Skeletal muscle satellite cell (primary cell): ENCODE measurements around the gene RPH3AL.
A peak's percentile ranks its signal among the peaks of the same experiment; 100 is the strongest.

Experiments
- H3K27me3 ChIP-seq: 2 replicates; pipeline ENCODE4 v1.7.0; 2013; ENCODE audit warnings: low read length; ENCODE audit not compliant: control insufficient read depth, insufficient read depth
- H3K36me3 ChIP-seq: 2 replicates; pipeline ENCODE4 v1.7.0; 2013; ENCODE audit warnings: mild to moderate bottlenecking, control low read depth, low read length; ENCODE audit not compliant: insufficient read depth
- H3K4me1 ChIP-seq: 2 replicates; pipeline ENCODE4 v1.7.0; 2013; ENCODE audit warnings: low read length; ENCODE audit not compliant: control insufficient read depth, insufficient read depth
- H3K4me2 ChIP-seq: 2 replicates; pipeline ENCODE4 v1.7.0; 2013; ENCODE audit warnings: mild to moderate bottlenecking, low read length
- H3K4me3 ChIP-seq: 2 replicates; pipeline ENCODE4 v1.7.0; 2013; ENCODE audit warnings: low read length
- H3K9ac ChIP-seq: 2 replicates; pipeline ENCODE4 v1.7.0; 2013; ENCODE audit warnings: mild to moderate bottlenecking, low read depth, low read length, moderate library complexity
- H3K9me3 ChIP-seq: replicated peaks from 2 replicates; pipeline ENCODE4 v1.7.0; 2013; ENCODE audit warnings: mild to moderate bottlenecking, control low read depth, low read length

The RPH3AL gene

DNA sequence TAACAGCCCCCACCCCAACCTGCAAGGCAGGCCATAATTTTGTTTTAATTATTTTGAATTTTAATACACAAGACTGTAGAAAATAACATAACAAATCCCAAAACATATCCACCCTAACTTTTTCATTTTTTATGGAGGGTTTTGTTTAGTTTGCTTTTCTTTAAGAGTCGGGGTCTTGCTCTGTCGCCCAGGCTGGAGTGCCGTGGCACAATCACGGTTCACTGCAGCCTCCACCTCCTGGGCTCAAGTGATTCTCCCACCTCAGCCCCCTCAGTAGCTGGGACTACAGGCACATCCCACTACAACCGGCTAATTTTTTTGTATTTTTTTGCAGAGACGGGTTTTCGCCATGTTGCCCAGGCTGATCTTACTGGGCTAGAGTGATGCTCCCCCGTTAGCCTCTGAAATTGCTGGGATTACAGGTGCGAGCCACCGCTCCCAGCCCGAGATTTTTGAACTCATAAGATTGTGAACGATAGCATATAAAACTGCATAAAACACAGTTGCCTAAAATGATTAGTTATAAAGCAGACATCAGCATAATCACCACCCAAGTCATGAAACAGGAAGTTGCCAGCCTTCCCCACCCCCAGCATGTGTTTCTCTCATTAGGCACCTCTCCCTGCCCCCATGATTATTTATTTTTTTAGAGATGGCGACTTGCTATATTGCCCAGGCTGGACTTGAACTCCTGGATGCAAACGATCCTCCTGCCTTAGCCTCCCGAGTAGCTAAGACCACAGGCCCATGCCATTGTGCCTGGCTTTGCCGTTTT is 157.6 kb downstream of the RPH3AL start:
- H3K4me2 ChIP-seq: no peak overlapping the region
- H3K4me1 ChIP-seq: no peaks in the 10 kb centered on the region
- no peaks in the 10 kb centered on the region for H3K36me3 ChIP-seq
- no peak overlapping the region for H3K9ac ChIP-seq
- H3K4me3 ChIP-seq: no peak overlapping the region
- no peaks in the 10 kb centered on the region for H3K9me3 ChIP-seq
- peaks cover 41% of the 10 kb centered on the region for H3K27me3 ChIP-seq

DNA sequence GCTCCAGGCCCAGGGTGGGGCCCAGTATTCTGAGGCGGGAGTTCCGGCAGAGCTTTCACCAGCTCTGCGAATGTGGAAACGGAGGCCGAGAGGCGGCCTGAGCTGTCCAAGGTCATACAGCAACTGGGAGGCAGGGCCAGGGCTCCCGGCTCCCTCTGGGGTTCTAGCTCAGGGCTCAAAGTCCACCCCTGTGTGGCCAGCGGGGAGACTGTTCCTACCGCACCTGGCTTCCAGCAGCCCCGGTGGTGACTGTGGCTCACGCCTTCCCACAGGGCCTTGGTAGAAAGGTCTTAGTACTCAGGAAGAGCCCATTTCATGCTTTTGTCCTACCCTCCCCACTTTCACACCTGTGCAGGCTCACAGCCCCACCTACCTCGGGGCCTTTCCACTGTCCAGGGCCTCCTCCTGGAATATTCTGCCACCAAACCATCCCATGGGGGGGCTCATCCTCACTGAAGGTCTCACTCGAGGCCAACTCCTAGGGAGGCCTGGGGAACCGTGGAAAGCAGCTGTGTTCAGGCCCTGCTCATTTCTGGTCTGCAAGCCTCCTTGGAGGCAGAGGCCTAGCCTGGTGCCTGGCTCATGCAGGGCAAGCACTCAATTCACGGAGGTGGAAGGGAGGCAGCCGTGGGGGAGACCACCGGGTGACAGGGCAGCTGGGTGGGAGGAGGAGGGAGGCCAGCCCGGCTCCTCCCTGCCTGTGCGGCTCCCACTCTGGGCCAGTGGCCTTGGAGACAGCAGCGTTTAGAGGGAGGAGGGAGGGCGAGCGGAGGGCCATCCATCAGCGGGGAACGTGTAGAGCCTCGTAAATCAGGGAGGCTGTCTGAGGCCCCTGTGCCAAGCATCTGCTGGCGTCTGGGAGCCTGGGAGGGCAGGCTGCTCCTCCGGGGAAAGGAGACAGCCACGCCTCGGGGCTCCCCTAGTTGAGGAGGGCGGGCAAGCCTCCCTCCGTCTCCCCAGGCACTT is 158.5 kb downstream of the RPH3AL start:
- no peaks in the 10 kb centered on the region for H3K36me3 ChIP-seq
- H3K4me3 ChIP-seq: no peak overlapping the region
- H3K4me2 ChIP-seq: no peak overlapping the region
- no peaks in the 10 kb centered on the region for H3K9me3 ChIP-seq
- H3K4me1 ChIP-seq: no peaks in the 10 kb centered on the region
- H3K27me3 ChIP-seq: peaks cover 35% of the 10 kb centered on the region
- H3K9ac ChIP-seq: no peak overlapping the region

DNA sequence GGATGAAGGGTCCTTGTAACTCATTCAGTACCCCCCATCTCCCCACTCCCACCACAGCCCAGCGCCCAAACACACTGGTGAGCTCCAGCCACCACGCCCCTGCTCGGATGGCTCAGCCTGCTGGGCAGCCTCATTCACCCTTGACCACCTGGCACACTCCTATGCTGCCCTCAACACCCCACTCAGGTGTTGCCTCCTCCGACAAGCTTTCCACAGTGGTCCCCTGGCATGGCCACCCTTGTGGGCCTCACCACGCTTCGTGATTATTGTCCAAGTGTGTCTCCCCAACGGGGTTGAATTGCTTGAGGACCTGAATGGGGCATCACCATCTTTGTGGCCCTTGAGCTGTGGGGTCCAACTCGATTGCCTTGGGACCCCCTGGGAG is 159.2 kb downstream of the RPH3AL start:
- no peak overlapping the region for H3K9ac ChIP-seq
- no peak overlapping the region for H3K4me3 ChIP-seq
- H3K9me3 ChIP-seq: no peaks in the 10 kb centered on the region
- H3K36me3 ChIP-seq: no peaks in the 10 kb centered on the region
- H3K4me1 ChIP-seq: no peaks in the 10 kb centered on the region
- H3K4me2 ChIP-seq: no peak overlapping the region
- H3K27me3 ChIP-seq: peaks cover 30% of the 10 kb centered on the region

DNA sequence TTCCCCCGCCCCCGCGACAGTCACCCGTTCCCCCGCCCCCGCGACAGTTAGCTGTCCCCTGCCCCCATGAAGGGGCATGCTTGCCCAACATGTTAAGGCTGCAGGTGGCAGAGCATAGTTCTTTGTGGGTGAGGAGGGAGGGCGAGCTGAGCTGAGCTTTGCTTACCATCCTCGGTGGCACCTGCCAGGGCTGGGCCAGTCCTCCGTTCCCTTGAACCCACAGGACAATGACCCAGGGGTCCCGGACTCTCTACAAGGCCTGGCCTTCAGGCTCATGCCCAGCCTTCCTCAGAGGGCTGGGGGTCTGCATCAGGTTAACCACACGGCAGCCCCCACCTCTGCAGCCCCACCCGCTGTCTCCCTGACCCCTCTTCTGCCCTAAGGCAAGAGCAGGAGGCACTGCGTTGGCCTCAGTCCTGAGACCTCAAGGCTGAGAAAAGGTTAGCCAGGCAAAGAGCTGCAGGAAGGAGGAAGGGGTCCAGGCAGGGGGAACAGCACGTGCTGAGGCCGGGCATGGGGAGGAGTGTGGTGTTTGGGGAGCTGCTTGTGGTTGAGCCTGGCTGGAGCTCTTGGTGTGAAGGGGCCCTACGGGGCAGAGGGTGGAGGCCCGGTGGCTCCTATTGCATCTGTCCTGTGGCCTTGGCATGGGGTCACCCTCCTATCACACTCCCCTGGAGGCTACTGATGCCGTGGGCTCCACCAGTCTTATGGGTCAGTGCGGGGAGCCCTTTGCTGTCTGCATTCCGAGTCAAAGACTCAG is 159.8 kb downstream of the RPH3AL start:
- Histone ChIP-seq H3K36me3 (no peaks in the 10 kb centered on the region), H3K27me3 (peaks cover 29% of the 10 kb centered on the region), H3K9me3 (no peaks in the 10 kb centered on the region), H3K4me2 (no peak overlapping the region), H3K4me1 (no peaks in the 10 kb centered on the region), H3K4me3 (no peak overlapping the region), H3K9ac (no peak overlapping the region)

DNA sequence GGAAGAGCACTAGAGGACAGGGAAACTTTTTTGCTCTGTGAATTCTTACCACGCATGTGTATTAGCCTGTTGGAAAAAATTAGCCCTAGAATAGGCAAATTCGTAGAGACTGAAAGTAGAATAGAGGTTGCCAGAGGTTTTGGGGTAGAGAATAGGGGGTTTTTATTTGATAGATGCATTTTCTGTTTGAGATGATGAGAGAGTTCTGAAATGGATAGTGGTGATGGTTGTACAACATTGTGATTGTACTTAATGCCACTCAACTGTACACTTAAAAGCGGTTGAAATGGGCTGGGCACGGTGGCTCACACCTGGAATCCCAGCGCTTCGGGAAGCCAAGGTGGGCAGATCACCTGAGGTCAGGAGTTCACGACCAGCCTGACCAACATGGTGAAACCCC is 163.2 kb downstream of the RPH3AL start:
- H3K27me3 ChIP-seq: peaks cover 30% of the 10 kb centered on the region
- H3K9ac ChIP-seq: no peak overlapping the region
- no peaks in the 10 kb centered on the region for H3K36me3 ChIP-seq
- H3K9me3 ChIP-seq: no peaks in the 10 kb centered on the region
- no peak overlapping the region for H3K4me2 ChIP-seq
- H3K4me3 ChIP-seq: no peak overlapping the region
- H3K4me1 ChIP-seq: no peaks in the 10 kb centered on the region

DNA sequence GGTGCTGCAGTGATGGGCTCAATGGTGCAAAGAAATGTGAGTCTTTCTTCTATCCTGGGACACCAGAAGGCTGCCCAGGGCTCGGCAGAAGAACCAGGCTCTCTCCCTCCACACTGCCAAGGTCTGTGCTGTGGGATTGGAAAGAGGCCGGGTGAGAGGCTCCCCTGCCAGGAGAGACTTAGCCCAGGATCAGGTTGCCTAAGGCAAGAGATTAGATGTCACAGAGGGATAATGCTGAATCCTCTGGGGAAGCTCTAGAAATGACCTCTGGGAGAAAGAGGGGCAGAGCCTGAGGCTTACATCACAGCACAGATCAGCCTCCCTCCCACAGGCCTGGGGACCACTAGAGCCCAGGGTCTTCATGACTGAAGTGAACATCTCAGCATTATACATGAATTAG is 165.5 kb downstream of the RPH3AL start:
- Histone ChIP-seq H3K9ac (no peak overlapping the region), H3K36me3 (no peaks in the 10 kb centered on the region), H3K27me3 (peaks cover 47% of the 10 kb centered on the region), H3K4me2 (no peak overlapping the region), H3K9me3 (no peaks in the 10 kb centered on the region), H3K4me1 (no peaks in the 10 kb centered on the region), H3K4me3 (no peak overlapping the region)

DNA sequence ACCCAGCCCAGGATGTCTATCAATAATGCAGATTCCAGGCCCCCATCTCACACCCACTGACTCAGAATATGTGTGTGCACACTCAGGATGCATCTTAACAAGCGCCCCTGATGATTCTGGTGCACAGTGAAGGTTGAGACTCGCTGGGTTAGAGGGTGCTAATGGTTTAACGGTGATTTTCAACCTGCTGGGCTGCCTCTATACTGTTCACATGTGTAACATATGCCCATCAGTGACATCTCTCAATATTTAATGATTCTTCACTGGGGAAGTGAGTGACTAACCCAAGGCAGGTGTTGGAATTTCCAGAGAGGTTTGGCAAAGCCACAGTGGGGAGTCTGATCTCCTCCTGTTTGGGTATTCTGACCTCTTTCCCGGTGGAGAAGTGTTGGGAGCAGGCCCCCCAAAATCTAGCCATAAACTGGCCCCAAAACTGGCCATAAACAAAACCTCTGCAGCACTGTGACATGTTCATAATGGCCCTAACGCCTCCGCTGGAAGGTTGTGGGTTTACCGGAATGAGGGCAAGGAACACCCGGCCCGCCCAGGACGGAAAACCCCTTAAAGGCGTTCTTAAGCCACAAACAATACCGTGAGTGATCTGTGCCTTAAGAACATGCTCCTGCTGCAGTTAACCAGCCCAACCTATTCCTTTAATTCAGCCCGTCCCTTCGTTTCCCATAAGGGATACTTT is 167.0 kb downstream of the RPH3AL start:
- no peak overlapping the region for H3K4me2 ChIP-seq
- H3K4me3 ChIP-seq: no peak overlapping the region
- H3K36me3 ChIP-seq: no peaks in the 10 kb centered on the region
- H3K4me1 ChIP-seq: no peaks in the 10 kb centered on the region
- peaks cover 59% of the 10 kb centered on the region for H3K27me3 ChIP-seq
- no peaks in the 10 kb centered on the region for H3K9me3 ChIP-seq
- no peak overlapping the region for H3K9ac ChIP-seq

DNA sequence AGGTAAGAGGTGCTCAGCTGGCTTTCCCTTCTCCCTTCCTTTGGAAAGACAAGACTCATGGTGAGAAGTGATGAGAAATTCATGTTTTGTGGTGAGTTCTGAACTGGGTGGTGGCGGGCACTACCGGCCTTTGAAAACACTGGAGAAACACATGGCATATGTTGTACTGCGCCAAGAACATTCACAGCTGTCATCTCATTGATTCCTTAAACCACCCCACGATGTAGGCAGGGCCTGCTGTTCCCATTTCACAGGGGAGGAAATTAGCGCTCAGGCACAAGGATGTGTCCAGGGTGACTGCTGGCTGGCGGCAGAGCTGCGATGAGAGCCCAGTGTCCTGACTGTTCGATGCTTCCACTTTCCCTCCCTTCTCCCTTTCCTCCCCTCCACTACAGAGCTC is 169.6 kb downstream of the RPH3AL start:
- Histone ChIP-seq H3K4me1 (no peaks in the 10 kb centered on the region), H3K4me3 (no peak overlapping the region), H3K27me3 (peaks cover 77% of the 10 kb centered on the region), H3K9me3 (no peaks in the 10 kb centered on the region), H3K4me2 (no peak overlapping the region), H3K36me3 (no peaks in the 10 kb centered on the region), H3K9ac (no peak overlapping the region)

DNA sequence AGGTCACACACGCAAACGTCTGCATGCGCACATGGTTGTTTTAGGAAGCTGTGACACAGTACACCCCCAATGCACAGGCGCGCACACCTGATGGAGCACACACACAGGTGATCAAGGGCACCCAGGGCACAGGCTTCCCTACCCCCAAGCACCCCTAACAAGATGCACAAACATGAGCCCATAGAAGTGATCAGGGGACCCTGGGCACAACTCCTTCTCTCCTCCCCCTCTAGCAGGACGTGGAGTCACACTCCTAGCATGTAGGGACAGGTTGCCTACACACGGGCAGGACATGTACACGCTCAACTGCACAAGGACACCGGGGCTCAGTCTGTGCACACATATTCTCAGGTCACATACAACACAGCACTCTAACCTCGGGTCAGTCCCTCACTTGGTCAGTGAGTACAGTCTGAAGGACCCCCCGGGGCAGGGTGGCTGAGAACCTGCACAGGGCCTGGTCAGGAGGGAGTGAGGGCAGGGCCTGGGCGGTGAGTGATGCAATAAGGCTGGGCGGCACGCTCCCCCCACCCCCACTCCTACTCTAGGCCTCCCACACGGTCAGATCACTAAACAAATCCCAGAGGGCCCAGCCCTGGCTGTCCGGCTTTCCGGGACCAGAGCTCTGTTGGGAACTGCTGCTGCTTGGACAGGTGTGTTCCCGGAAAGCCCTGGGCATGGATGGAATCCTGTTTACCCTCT is 170.4 kb downstream of the RPH3AL start:
- peaks cover 84% of the 10 kb centered on the region for H3K27me3 ChIP-seq
- no peaks in the 10 kb centered on the region for H3K4me1 ChIP-seq
- H3K9me3 ChIP-seq: no peaks in the 10 kb centered on the region
- no peaks in the 10 kb centered on the region for H3K36me3 ChIP-seq
- H3K4me2 ChIP-seq: peak overlapping the region; percentile 62
- H3K4me3 ChIP-seq: no peak overlapping the region
- no peak overlapping the region for H3K9ac ChIP-seq

DNA sequence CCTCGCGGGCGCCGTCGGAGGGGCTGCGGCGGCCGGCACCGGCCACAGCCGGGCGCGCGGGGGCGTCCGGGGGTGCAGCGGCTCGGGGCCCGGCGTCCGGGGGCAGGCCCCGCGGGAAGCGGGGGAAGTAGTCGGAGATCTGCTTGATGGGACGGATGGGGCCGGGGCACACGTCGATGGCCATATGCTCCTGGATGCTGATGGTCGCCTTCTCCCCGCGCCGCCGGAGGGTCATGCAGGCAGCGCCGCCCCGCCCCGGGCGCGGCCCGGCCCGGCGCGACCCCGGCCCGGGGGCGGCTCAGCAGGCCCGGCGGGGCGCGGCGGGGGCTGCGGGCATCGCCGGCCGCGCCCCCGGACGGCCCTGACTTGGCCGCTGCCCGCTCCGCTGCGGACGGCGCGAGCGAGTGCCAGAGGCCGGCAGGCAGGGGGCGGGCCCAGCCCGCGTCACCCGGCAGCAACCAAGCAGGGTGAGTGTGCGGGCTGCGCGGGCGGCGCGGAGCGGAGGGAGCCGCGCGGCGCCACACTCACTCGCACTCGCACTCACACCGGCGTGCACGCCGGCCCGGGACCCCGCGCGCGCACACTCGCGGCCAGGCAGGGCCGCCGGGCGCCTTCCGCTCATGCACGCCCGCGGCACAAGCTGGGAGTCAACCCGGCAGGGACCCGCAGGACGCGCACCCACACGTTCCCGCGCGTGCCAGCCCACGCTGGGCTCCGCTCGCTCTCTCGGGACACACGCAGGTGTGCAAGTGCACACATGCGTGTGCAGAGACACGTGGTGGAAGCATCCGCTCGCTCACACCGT is 171.2 kb downstream of the RPH3AL start, which contains the start of gene DOC2B:
TSS of gene DOC2B (minus strand) at position 406 of the 805 bp plus-strand sequence. CDS start at position 235, 171 bp downstream.
- Histone ChIP-seq H3K4me3 (no peak within 1 kb of the TSS), H3K4me2 (peak within 1 kb of the TSS; percentile 62), H3K36me3 (no peaks in the 10 kb centered on the region), H3K27me3 (peaks cover 84% of the 10 kb centered on the region), H3K4me1 (no peaks in the 10 kb centered on the region), H3K9ac (no peak within 1 kb of the TSS), H3K9me3 (no peaks in the 10 kb centered on the region)
